ENCODE measurements around the gene SIPA1.

SIPA1 gene

GRCh38 chr11:65642014-65642671 lies 4.2 kb downstream of the SIPA1 start:
- DNase-seq (ENCODE audit: low read depth in 2 of 2) = no peak

- DNase-seq (ENCODE audit: low read depth in 2 of 2) = no peak
Measured at GRCh38 chr11:65643971-65644370, 6.1 kb downstream of the SIPA1 start.

- DNase-seq (ENCODE audit: low read depth in 2 of 2) = no peak
Measured at GRCh38 chr11:65644837-65645236, 6.9 kb downstream of the SIPA1 start.

GRCh38 chr11:65645710-65646109 lies 7.8 kb downstream of the SIPA1 start:
- no peak for DNase-seq (ENCODE audit: low read depth in 2 of 2)

GRCh38 chr11:65646288-65646957 lies 8.5 kb downstream of the SIPA1 start:
- no peak for DNase-seq (ENCODE audit: low read depth in 2 of 2)

- DNase-seq (ENCODE audit: low read depth in 2 of 2) = no peak
Measured at GRCh38 chr11:65646958-65647701, 9.2 kb downstream of the SIPA1 start.

GRCh38 chr11:65648997-65649493 lies 11.1 kb downstream of the SIPA1 start:
- no peak for DNase-seq (ENCODE audit: low read depth in 2 of 2)

GRCh38 chr11:65649656-65650546 lies 12.0 kb downstream of the SIPA1 start:
- no peak for DNase-seq (ENCODE audit: low read depth in 2 of 2)

GRCh38 chr11:65650547-65651338 lies 12.8 kb downstream of the SIPA1 start:
- DNase-seq (ENCODE audit: low read depth in 2 of 2) = no peak

GRCh38 chr11:65651339-65651588 lies 13.4 kb downstream of the SIPA1 start:
- no peak for DNase-seq (ENCODE audit: low read depth in 2 of 2)

GRCh38 chr11:65651589-65652510 lies 13.9 kb downstream of the SIPA1 start:
- no peak for DNase-seq (ENCODE audit: low read depth in 2 of 2)

- DNase-seq (ENCODE audit: low read depth in 2 of 2) = peak; percentile 92 to 97
Measured at GRCh38 chr11:65652511-65653228, 14.8 kb downstream of the SIPA1 start.

- DNase-seq (ENCODE audit: low read depth in 2 of 2) = no peak
Measured at GRCh38 chr11:65653229-65654225, 15.6 kb downstream of the SIPA1 start.

- no peak for DNase-seq (ENCODE audit: low read depth in 2 of 2)
Measured at GRCh38 chr11:65654375-65655349, 16.8 kb downstream of the SIPA1 start.

- DNase-seq (ENCODE audit: low read depth in 2 of 2) = no peak
Measured at GRCh38 chr11:65655570-65656332, 17.9 kb downstream of the SIPA1 start.

- DNase-seq (ENCODE audit: low read depth in 2 of 2) = no peak
Measured at GRCh38 chr11:65657426-65657825, 19.5 kb downstream of the SIPA1 start.

All from stimulated activated CD8-positive, alpha-beta memory T cell treated with anti-CD3 and anti-CD28 coated beads, Interleukin-7, amount 100 ng/mL, for 4 hours (primary cell).